ENCODE measurements around the gene ANKRD11. TPM values are rescaled to one million over a fixed set of nuclear protein-coding genes. Genes with fewer than 3 reads are reported as not detected.
"Not testable (repeated sequence)": the region's sequence is repeated elsewhere in the genome, so short reads cannot be mapped to it uniquely, and the experiment has no call there.

ANKRD11 gene
- total RNA-seq, 1 experiment from 2014 or later: 48.0 TPM

GRCh38 chr16:89341279-89341678 is 149.1 kb downstream of the ANKRD11 start:
- Histone ChIP-seq H3K4me3 (no peak overlapping the region), H3K9me3 (replicated peaks) (no peaks in the 10 kb centered on the region), H3K27ac (no peak overlapping the region), H3K36me3 (peaks cover 8% of the 10 kb centered on the region; the same call in 1 of the 2 replicates), H3K4me1 (replicated peaks) (peaks cover 4% of the 10 kb centered on the region; the same call in 1 of the 2 replicates), H3K27me3 (replicated peaks) (no peaks in the 10 kb centered on the region)
- DNase-seq (ENCODE audit: low read depth in 1 of 2, low spot score in 2 of 2): no peak

- H3K27me3 ChIP-seq (replicated peaks): no peaks in the 10 kb centered on the region
- no peaks in the 10 kb centered on the region for H3K9me3 ChIP-seq (replicated peaks)
- H3K36me3 ChIP-seq: peaks cover 2% of the 10 kb centered on the region; the same call in 1 of the 2 replicates
- H3K4me1 ChIP-seq (replicated peaks): peaks cover 18% of the 10 kb centered on the region
- DNase-seq (ENCODE audit: low read depth in 1 of 2, low spot score in 2 of 2): no peak
- no peak overlapping the region for H3K4me3 ChIP-seq
- no peak overlapping the region for H3K27ac ChIP-seq
Observed at GRCh38 chr16:89338863-89339262, 151.5 kb downstream of the ANKRD11 start.

GRCh38 chr16:89337965-89338364 is 152.4 kb downstream of the ANKRD11 start:
- Histone ChIP-seq H3K27me3 (replicated peaks) (no peaks in the 10 kb centered on the region), H3K4me3 (no peak overlapping the region), H3K27ac (no peak overlapping the region), H3K4me1 (replicated peaks) (peaks cover 20% of the 10 kb centered on the region), H3K36me3 (no peaks in the 10 kb centered on the region; the same call in 1 of the 2 replicates), H3K9me3 (replicated peaks) (no peaks in the 10 kb centered on the region)
- DNase-seq (ENCODE audit: low read depth in 1 of 2, low spot score in 2 of 2): no peak

GRCh38 chr16:89335803-89336485 is 154.4 kb downstream of the ANKRD11 start:
- no peaks in the 10 kb centered on the region for H3K9me3 ChIP-seq (replicated peaks)
- H3K27ac ChIP-seq: no peak overlapping the region

GRCh38 chr16:89334988-89335802 is 155.2 kb downstream of the ANKRD11 start:
- no peaks in the 10 kb centered on the region for H3K9me3 ChIP-seq (replicated peaks)
- H3K27ac ChIP-seq: no peak overlapping the region
- no peaks in the 10 kb centered on the region for H3K27me3 ChIP-seq (replicated peaks)
- H3K36me3 ChIP-seq: no peaks in the 10 kb centered on the region
- H3K4me1 ChIP-seq (replicated peaks): peaks cover 22% of the 10 kb centered on the region
- H3K4me3 ChIP-seq: no peak overlapping the region
- no peak for DNase-seq (ENCODE audit: low read depth in 1 of 2, low spot score in 2 of 2)

More at GRCh38 chr16:89335803-89336485, 154.4 kb downstream of the ANKRD11 start:
- no peak for DNase-seq (ENCODE audit: low read depth in 1 of 2, low spot score in 2 of 2)
- no peaks in the 10 kb centered on the region for H3K36me3 ChIP-seq
- no peaks in the 10 kb centered on the region for H3K27me3 ChIP-seq (replicated peaks)
- H3K4me3 ChIP-seq: no peak overlapping the region
- peaks cover 20% of the 10 kb centered on the region for H3K4me1 ChIP-seq (replicated peaks)

GRCh38 chr16:89334461-89334860 is 155.9 kb downstream of the ANKRD11 start:
- H3K4me3 ChIP-seq: no peak overlapping the region
- no peaks in the 10 kb centered on the region for H3K36me3 ChIP-seq
- no peak overlapping the region for H3K27ac ChIP-seq
- no peaks in the 10 kb centered on the region for H3K9me3 ChIP-seq (replicated peaks)
- H3K4me1 ChIP-seq (replicated peaks): peaks cover 27% of the 10 kb centered on the region
- DNase-seq (ENCODE audit: low read depth in 1 of 2, low spot score in 2 of 2): no peak
- no peaks in the 10 kb centered on the region for H3K27me3 ChIP-seq (replicated peaks)

- no peak overlapping the region for H3K4me3 ChIP-seq
- H3K4me1 ChIP-seq (replicated peaks): peaks cover 31% of the 10 kb centered on the region
- DNase-seq (ENCODE audit: low read depth in 1 of 2, low spot score in 2 of 2): no peak
- H3K36me3 ChIP-seq: no peaks in the 10 kb centered on the region
- H3K27ac ChIP-seq: no peak overlapping the region
- H3K27me3 ChIP-seq (replicated peaks): no peaks in the 10 kb centered on the region
- no peaks in the 10 kb centered on the region for H3K9me3 ChIP-seq (replicated peaks)
Observed at GRCh38 chr16:89334050-89334449, 156.3 kb downstream of the ANKRD11 start.

GRCh38 chr16:89333401-89334001 is 156.9 kb downstream of the ANKRD11 start:
- peaks cover 32% of the 10 kb centered on the region for H3K4me1 ChIP-seq (replicated peaks)
- DNase-seq (ENCODE audit: low read depth in 1 of 2, low spot score in 2 of 2): peak in 1 of 2 experiments; percentile 49
- H3K27me3 ChIP-seq (replicated peaks); H3K36me3 ChIP-seq; H3K9me3 ChIP-seq (replicated peaks); H3K4me3 ChIP-seq; H3K27ac ChIP-seq: not testable (repeated sequence)

- H3K4me1 ChIP-seq (replicated peaks): peaks cover 32% of the 10 kb centered on the region
- H3K9me3 ChIP-seq (replicated peaks): no peaks in the 10 kb centered on the region
- no peaks in the 10 kb centered on the region for H3K27me3 ChIP-seq (replicated peaks)
Observed at GRCh38 chr16:89332902-89333245, 157.5 kb downstream of the ANKRD11 start.

GRCh38 chr16:89332243-89332901 is 158.0 kb downstream of the ANKRD11 start:
- DNase-seq (ENCODE audit: low read depth in 1 of 2, low spot score in 2 of 2): no peak
- no peak overlapping the region for H3K4me3 ChIP-seq
- H3K4me1 ChIP-seq (replicated peaks): peaks cover 32% of the 10 kb centered on the region
- no peaks in the 10 kb centered on the region for H3K9me3 ChIP-seq (replicated peaks)
- no peak overlapping the region for H3K27ac ChIP-seq
- peaks cover 5% of the 10 kb centered on the region; the same call in 1 of the 2 replicates for H3K36me3 ChIP-seq
- H3K27me3 ChIP-seq (replicated peaks): no peaks in the 10 kb centered on the region

More at GRCh38 chr16:89332902-89333245, 157.5 kb downstream of the ANKRD11 start:
- H3K27ac ChIP-seq: no peak overlapping the region
- no peak overlapping the region for H3K4me3 ChIP-seq
- no peak for DNase-seq (ENCODE audit: low read depth in 1 of 2, low spot score in 2 of 2)
- peaks cover 4% of the 10 kb centered on the region; the same call in 1 of the 2 replicates for H3K36me3 ChIP-seq

- no peak for DNase-seq (ENCODE audit: low read depth in 1 of 2, low spot score in 2 of 2)
- Histone ChIP-seq H3K9me3 (replicated peaks) (no peaks in the 10 kb centered on the region), H3K4me3 (no peak overlapping the region), H3K4me1 (replicated peaks) (peaks cover 35% of the 10 kb centered on the region), H3K27ac (no peak overlapping the region), H3K36me3 (peaks cover 5% of the 10 kb centered on the region; the same call in 1 of the 2 replicates), H3K27me3 (replicated peaks) (no peaks in the 10 kb centered on the region)
Observed at GRCh38 chr16:89331371-89332109, 158.8 kb downstream of the ANKRD11 start.

GRCh38 chr16:89330177-89330856 is 160.0 kb downstream of the ANKRD11 start:
- Histone ChIP-seq H3K27me3 (replicated peaks) (no peaks in the 10 kb centered on the region), H3K4me3 (no peak overlapping the region), H3K9me3 (replicated peaks) (no peaks in the 10 kb centered on the region), H3K4me1 (replicated peaks) (peaks cover 47% of the 10 kb centered on the region), H3K36me3 (peaks cover 9% of the 10 kb centered on the region), H3K27ac (peak overlapping the region; percentile 30; the same call in 1 of the 2 replicates)
- peak; percentile 75 to 91 for DNase-seq (ENCODE audit: low read depth in 1 of 2, low spot score in 2 of 2)

Data from SJSA1 (cell line).